Putamen (tissue), 1 donor: ENCODE measurements around the gene MAPKAP1.

Experiments
- DNase-seq: peaks from one replicate; pipeline ENCODE4 v3.0.0-alpha.2; 2016; ENCODE audit warnings: low spot score

Gene MAPKAP1

GRCh38 chr9:125706651-125707471, at the start of gene MAPKAP1:
TSS of gene MAPKAP1 (minus strand) at chr9:125707208. CDS start at chr9:125672574, 34,634 bp downstream.
- peak; percentile 96 for DNase-seq

DNA sequence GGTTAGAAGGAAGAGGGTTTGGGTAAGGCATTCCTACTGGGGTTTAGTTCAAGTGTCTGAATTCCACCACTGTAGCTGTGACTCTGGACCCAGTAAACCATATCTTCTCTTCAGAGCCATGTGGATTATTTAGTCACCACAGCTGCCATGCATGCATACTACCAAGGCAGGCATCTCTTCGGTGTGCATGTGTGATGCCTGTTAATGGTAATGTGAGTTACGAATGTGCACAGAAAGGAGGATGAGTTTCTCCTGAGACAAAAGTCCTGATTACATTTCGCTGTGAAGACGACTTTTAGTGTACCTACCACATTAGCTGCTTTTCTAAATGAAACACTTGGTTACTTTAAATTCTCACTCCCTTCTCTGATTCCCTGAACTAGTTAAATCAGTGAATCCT, 49.5 kb upstream of the MAPKAP1 start:
- no peak for DNase-seq

- DNase-seq: no peak
Measured at GRCh38 chr9:125755340-125755739, 48.3 kb upstream of the MAPKAP1 start.

DNA sequence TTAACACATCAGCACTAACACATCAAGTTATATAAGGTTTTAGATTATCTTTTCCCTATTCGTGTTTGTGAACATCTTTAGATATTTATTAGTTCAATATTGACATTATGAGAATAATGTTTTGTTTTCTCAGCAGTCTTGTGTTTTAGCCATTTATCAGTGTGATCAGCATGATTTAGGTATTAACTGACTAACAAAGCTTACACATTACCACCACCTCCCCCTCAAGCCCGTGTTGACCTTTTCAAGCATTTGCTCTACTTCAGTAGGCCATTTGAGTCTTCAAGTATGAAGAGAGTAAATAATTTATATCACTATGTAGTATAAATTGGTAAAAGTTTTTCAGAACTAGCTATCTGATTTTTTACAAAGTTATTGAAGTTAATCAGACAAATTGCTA, 47.1 kb upstream of the MAPKAP1 start:
- DNase-seq: no peak

DNA sequence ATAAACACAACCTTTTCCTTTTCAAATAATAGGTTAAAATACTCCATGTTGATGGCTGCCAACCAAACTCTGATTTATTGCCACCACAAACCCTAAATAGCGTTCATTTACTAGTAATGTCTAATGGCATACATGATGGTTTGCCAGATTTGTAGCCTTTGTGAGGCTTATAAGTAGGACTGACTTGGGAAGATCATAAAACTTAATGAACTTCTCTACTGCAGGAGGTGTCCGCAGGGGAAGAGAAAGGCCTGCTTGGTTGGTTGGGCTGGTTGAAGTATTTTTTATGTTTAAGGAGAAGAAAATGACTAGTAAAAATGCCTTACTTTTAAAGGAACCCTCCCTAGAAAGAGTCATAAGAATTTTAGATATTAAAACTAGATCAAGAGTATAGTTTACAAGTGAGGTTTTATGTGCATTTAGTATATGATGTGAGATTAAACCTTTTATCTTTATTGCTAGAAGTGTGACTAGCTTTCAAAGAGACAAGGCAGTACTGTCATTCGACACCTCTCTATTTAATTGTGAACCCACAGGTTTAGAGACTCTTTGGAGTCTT, 45.1 kb upstream of the MAPKAP1 start:
- DNase-seq: no peak

- no peak for DNase-seq
Measured at GRCh38 chr9:125750627-125751011, 43.6 kb upstream of the MAPKAP1 start.

- DNase-seq: no peak
Measured at GRCh38 chr9:125749951-125750626, 43.1 kb upstream of the MAPKAP1 start.

DNA sequence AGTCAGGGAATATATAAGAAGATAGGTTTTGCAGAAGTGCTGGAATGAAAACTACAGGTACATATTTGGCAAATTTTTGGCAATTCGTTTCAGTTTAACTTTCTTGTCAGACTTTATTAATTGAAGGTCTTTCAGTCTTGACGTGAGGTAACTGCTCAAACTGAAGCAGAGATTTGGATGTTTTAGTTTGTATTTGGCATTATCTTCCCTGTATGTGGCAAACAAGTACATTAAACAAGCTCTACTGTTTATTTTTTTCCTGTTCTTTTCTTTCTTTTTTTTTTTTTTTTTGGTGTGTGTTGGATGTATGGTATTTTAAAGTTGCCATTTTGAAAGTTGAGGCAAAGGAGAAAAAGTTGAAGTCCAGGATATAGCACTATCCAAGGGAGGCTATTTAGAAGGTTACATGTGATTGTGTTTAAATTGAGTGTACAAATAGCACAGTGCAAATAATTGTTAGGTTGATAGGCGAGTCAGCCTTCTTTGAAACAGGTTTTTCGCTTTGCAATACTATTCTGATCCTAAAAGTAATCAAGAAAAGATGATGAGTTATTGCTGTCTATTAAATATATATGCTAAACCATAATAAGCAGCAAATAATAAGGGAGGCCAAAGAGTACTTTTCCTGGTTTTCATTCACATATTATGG, 42.4 kb upstream of the MAPKAP1 start:
- no peak for DNase-seq

DNA sequence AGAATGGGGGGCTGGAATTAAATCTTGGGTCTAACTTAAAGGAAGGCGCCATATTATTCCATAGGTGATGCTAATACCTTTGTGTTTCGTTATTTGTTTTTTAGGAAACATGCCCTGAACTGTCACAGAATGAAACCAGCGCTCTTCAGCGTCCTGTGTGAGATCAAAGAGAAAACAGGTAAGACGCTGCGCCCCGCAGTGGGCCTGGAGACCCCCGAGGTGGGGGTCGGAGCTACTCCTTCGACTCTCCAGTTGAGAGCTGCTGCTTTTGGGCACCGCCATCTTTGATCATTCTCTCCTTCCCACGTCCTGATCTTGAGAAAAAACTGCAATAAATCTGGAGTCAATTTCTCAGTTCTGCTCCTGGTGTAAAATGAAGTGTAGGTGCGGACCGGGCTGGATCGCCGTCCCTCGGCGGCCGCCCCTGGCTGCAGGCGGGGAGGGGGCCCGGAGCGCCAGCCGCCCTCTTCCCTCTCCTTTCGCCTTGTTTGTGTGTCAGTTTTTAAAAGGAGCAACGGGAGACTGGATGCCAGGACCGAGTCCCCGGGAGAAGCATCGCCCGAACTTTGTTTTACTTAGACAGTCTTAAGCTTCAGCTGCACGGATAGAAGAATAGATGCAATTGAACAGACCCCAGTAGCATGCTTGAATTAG, 41.6 kb upstream of the MAPKAP1 start:
- no peak for DNase-seq

DNA sequence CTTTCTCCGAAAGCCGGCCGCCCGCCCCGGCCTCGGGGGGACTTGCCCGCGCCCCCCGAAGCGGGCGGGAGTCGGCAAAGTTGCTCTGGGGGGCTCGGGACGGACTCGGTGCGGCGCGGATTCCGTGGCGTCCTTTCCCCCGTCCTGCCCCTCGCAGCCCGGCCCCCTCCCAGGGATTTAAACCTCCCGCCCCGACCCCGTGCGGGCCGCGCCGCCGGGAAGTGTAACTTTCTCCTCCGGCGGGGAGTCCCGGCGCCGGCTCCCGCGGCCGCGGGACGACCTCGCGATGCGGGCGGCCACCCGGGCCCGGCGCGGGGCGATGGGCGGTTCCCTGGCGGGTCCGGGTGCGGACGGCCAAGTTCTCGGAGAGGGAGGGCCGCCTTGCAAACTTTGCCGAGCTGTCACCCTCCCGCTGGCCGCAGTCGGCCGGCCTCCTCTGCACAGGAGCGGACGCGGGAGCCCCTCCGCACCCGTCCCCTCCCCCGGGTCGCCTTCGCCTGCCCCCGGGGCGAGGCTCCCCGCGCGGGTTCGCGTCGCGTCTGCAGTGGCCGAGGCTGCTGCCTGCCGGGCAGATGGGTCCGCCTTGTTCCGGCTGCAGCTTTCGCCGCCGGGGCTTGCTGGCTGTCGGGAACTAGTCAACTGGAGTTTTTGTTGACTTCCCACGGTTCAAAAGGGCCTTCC, 40.9 kb upstream of the MAPKAP1 start:
- DNase-seq: no peak

DNA sequence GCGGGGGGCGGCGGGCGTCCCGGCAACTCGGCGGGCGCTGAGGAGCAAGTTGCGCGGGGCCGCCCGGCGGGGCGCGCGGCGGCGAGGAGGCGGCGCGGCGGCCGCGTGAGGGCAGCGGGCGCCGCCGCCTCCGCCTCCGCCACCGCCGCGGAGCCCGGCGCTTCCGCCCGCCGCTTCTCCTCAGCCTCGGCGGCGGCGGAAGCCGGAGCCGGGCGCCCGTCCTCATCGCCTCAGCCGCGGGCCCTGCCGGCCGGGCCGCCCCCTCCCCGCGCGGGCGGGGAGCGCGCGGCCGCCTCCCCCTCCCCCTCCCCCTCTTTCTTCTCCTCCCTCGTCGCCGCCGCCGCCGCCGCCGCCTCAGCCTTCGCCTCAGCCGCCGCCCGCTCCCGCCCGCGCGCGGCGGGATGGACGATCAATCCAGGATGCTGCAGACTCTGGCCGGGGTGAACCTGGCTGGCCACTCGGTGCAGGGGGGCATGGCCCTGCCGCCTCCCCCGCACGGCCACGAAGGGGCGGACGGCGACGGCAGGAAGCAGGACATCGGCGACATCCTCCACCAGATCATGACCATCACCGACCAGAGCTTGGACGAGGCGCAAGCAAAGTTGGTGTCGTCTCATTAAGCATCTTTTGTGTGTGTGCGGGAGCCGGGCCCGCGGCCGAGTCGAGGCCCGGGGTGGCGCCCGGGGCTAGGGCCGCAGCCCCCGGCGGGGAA, 40.2 kb upstream of the MAPKAP1 start, which contains the start of gene PBX3:
PBX3 (plus strand) TSS at position 321 of the 712 bp plus-strand sequence.
- DNase-seq: peak; percentile 52

GRCh38 chr9:125746774-125747052, 39.7 kb upstream of the MAPKAP1 start:
- no peak for DNase-seq

DNA sequence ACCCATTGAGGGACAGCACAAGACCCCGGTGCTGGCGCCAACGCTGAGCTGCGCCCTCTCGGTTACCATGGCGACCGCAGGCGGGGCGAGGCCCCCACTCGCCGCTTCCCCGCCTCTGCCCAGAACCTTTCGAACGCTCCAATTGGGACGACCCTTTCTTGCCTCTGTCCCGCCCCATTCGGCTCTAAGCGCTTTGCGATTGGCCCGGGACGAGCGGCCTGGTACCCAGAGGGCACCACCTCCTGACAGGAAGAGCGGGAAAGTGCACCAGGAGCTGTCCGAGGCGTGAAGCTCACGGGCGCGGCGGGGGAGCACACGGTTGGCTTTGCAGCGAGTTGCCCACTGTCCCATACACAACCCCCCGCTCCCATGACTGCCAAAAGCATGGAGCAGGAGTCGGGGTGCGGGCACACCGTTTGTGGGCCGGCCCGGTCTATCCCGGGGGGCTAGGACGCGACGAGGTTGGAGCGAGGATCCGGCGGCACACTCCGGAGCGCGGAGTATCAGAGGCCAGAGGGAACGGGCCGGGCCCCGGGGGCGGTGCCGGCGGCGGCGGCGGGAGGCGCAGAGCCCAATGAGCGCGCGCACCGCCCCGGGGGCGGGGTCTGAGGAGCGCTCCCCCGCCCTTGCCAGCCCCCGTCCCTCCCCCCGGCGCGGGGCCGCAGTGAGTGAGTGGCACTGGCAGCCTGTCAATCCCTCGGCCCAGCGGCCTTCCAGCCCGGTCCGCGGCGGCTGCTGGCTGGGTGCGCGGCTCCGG, 39.2 kb upstream of the MAPKAP1 start:
- DNase-seq: peak; percentile 96

DNA sequence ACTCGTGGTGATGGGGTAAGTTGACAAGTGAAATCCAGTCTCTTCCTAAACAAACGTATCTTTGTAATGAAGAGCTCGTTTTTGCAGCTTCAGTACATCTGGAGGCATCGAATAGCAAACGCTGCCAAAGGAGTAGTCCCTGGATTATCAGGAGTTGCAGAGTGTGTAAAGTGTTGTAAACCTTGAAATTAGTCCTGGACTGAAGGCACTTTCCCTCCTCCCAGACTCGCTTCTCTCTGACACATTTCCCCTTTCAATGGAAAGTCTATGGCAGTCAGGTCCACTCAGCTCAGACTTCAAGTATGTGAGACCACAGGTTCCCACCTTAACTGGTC, 38.6 kb upstream of the MAPKAP1 start:
- DNase-seq: no peak

DNA sequence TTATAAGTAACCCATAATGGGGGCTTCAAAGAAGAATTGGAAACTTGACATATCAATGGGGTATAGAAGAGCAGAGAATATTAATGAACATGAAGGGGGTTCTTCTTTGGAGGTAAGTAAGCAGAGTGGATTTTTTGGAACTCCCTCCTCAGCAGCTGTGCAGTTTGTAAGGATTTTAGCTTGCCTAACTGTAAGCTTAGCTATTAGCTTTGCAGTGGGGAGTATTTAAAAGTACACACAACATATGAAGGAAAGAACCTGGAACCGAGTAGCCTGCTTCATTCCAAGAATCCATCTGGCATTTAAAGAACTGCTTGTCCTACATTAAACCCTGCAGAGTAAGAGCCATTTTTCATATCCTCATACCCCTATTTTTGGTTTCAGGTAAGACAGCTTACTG, 38.0 kb upstream of the MAPKAP1 start:
- DNase-seq: no peak

GRCh38 chr9:125744616-125745015, 37.6 kb upstream of the MAPKAP1 start:
- DNase-seq: no peak

- DNase-seq: no peak
Measured at GRCh38 chr9:125743682-125744428, 36.8 kb upstream of the MAPKAP1 start.

- no peak for DNase-seq
Measured at GRCh38 chr9:125742657-125743056, 35.6 kb upstream of the MAPKAP1 start.

DNA sequence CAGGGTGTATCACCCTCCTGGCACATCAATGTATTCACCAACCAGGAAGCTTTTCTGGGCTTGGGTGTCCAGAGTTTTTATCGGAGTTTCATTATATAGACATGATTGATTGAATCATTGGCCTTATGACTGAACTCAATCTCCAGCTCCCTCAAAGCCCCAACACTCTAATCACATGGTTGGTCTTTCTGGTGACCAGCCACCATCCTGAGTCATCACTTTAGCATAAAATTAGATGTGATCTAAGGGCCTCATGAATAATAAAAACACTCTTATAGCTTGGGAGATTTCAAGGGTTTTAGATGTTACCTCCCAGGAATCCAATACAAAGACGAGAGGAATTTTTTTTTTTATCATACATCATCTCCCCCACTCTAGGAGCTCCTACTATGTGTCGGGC, 32.4 kb upstream of the MAPKAP1 start:
- DNase-seq: no peak

DNA sequence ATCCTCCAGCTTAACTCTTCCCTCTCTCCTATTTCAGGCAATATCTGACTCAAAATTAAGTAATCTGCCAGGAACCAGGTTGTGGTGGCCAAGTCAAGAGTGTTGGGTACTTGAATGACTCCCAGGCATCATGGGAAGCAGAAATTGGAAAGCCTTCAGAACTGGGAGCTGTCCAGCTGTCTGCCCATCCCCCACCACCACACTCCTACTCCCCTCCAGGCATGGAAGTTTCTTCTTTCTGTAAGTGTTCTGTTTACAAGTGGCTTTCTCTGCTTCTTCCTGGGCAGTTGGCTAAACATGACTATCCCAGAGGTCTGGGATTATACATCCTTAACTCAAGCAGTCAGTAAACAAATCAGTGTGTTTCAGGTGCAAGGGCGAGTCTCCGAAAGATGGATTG, 25.6 kb upstream of the MAPKAP1 start:
- DNase-seq: no peak
